Activated T-helper 2 cell treated with anti-CD3 and anti-CD28 coated beads, Interferon-gamma antibody, Interleukin-2, Interleukin-4, amounts not matched to agents 10 μg/mL and 5 μg/mL and 100 μg/mL, durations not matched to agents 14 hours and 24 hours and 36 hours (primary cell): ENCODE data around the gene CHD9. TPM values are rescaled to one million over a fixed set of nuclear protein-coding genes. Genes with fewer than 3 reads are reported as not detected.
"Not testable (repeated sequence)": the region's sequence is repeated elsewhere in the genome, so short reads cannot be mapped to it uniquely, and the experiment has no call there.

ENCODE experiments used
- DNase-seq: peaks from one replicate; pipeline ENCODE4 v3.0.0; 2021; ENCODE audit warnings: low spot score
- H3K27ac Mint-ChIP-seq: one replicate; pipeline ENCODE4 v1.8.0; 2021; ENCODE audit warnings: mixed read lengths
- H3K27me3 Mint-ChIP-seq: one replicate; pipeline ENCODE4 v1.8.0; 2021; ENCODE audit warnings: low read depth, mixed read lengths
- H3K36me3 Mint-ChIP-seq: one replicate; pipeline ENCODE4 v1.8.0; 2021; ENCODE audit warnings: low read depth, mixed read lengths
- H3K4me1 Mint-ChIP-seq: one replicate; pipeline ENCODE4 v1.8.0; 2021; ENCODE audit warnings: low read depth, mixed read lengths
- H3K4me3 Mint-ChIP-seq: one replicate; pipeline ENCODE4 v1.8.0; 2021; ENCODE audit warnings: low read depth, mild to moderate bottlenecking, moderate library complexity, mixed read lengths
- H3K9me3 Mint-ChIP-seq: one replicate; pipeline ENCODE4 v1.8.0; 2021; ENCODE audit warnings: mixed read lengths
- intact Hi-C: fragments of 100-400 bp; cut with micrococcal nuclease; formaldehyde crosslinking; loops from one replicate; pipeline ENCODE4 v1.15.1; 2023
- total RNA-seq: library from RNA; stranded (reverse); gene quantifications from 2 replicates; pipeline ENCODE4 v1.2.3, GENCODE V29; 2022

Gene CHD9
- 25.0 and 27.1 TPM in 2 replicates for total RNA-seq

DNA sequence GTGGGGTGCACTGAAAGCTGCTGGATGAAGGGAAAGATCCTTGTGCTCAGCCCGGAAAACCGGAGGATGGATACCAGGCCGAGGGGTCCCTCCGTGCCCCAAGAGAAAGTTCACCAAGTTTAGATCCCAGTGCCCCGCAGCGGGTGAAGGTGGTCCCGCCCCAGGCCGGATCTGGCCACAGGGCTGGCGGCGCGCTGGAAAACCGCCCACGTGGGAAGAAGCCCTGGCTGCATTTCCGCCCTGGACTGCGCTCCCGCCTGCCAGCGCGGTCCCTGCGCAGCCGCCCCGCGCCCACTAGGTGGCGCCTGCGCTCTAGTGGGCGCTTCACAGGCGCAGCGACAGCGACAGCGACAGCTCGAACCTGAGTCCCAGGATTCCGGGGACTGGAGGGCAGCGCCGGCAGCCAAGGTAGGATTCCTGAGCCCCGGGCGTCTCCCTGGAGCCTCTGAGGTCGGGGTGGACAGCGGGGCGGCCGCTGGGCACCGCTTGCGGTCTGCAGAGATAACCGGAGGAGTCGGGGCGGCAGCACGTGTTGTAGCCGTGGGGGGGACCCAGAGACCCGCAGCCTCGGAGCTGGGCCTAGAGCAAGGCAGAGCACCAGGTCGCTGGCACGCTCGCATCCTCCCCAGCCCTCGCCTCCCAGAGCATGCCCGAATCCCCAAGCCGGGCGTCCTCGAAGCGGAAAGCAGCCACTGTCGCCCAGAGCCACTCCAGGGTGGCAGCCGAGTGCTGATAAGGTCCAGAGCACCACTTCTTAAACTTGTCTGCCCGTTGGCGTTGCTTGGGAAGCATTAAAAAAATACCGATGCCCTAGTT, at the start of gene CHD9:
Gene CHD9, plus strand, starts transcription at position 322 of the 816 bp plus-strand sequence. CDS start 101,099 bp downstream, outside the sequence.
- peak; percentile 69 for DNase-seq
- H3K4me3 Mint-ChIP-seq: peak within 1 kb of the TSS; percentile 84
- H3K27me3 Mint-ChIP-seq: no peaks in the 10 kb centered on the region
- peaks cover 45% of the 10 kb centered on the region for H3K4me1 Mint-ChIP-seq
- H3K27ac Mint-ChIP-seq: peak within 1 kb of the TSS; percentile 79
- intact Hi-C loops: loop anchor here (1.0 to 10.0 kb wide), 8 partner anchors 44 to 650 kb away; partner anchors contain the start of genes FTO and RPGRIP1L
- no peaks in the 10 kb centered on the region for H3K36me3 Mint-ChIP-seq
- no peaks in the 10 kb centered on the region for H3K9me3 Mint-ChIP-seq

- H3K9me3 Mint-ChIP-seq: no peaks in the 10 kb centered on the region
- no peaks in the 10 kb centered on the region for H3K4me1 Mint-ChIP-seq
- H3K36me3 Mint-ChIP-seq: no peaks in the 10 kb centered on the region
- intact Hi-C loops: no loop called here
- H3K27me3 Mint-ChIP-seq: peaks cover 6% of the 10 kb centered on the region
- H3K4me3 Mint-ChIP-seq: no peak overlapping the region
- no peak for DNase-seq
- H3K27ac Mint-ChIP-seq: no peak overlapping the region
Measured at GRCh38 chr16:53007095-53007494, 47.7 kb upstream of the CHD9 start.

- peaks cover 6% of the 10 kb centered on the region for H3K27me3 Mint-ChIP-seq
- DNase-seq: no peak
- H3K36me3 Mint-ChIP-seq: no peaks in the 10 kb centered on the region
- H3K4me3 Mint-ChIP-seq: no peak overlapping the region
- no peaks in the 10 kb centered on the region for H3K9me3 Mint-ChIP-seq
- no peaks in the 10 kb centered on the region for H3K4me1 Mint-ChIP-seq
- H3K27ac Mint-ChIP-seq: no peak overlapping the region
- intact Hi-C loops: no loop called here
Measured at GRCh38 chr16:53014287-53014686, 40.5 kb upstream of the CHD9 start.

GRCh38 chr16:53018834-53019416, 35.9 kb upstream of the CHD9 start:
- no peak for DNase-seq
- intact Hi-C loops: no loop called here
- Mint-ChIP-seq H3K4me1 (peaks cover under 1% of the 10 kb centered on the region), H3K9me3 (no peaks in the 10 kb centered on the region), H3K27me3 (peaks cover 5% of the 10 kb centered on the region), H3K27ac (no peak overlapping the region), H3K36me3 (no peaks in the 10 kb centered on the region), H3K4me3 (no peak overlapping the region)

DNA sequence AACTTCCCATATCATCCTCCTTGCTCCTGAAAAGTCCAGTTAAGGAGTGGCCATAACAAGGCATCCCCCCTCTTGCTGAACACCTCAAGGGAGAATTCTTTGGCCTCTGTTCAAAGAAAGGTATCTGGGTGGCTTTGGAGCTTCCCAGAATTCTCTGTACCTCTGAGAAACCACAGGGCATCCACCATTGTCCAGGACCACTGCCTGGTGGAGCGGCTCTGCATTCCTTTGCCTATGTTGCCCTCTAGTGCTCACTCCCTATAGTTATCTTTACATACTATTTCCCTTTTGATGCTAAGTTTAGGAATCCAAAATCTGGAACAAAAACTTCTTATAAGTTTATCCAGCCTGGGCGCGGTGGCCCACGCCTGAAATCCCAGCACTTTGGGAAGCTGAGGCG, 32.4 kb upstream of the CHD9 start:
- H3K27ac Mint-ChIP-seq: no peak overlapping the region
- peaks cover 3% of the 10 kb centered on the region for H3K27me3 Mint-ChIP-seq
- no peaks in the 10 kb centered on the region for H3K36me3 Mint-ChIP-seq
- no peak overlapping the region for H3K4me3 Mint-ChIP-seq
- no peak for DNase-seq
- H3K4me1 Mint-ChIP-seq: peaks cover 3% of the 10 kb centered on the region
- H3K9me3 Mint-ChIP-seq: no peaks in the 10 kb centered on the region
- intact Hi-C loops: loop anchor here (2.0 kb wide), 1 partner anchor 832 kb away; no protein-coding TSS in a partner anchor

- DNase-seq: no peak
- peaks cover 3% of the 10 kb centered on the region for H3K27me3 Mint-ChIP-seq
- peaks cover 3% of the 10 kb centered on the region for H3K4me1 Mint-ChIP-seq
- H3K9me3 Mint-ChIP-seq: no peaks in the 10 kb centered on the region
- no peaks in the 10 kb centered on the region for H3K36me3 Mint-ChIP-seq
- H3K4me3 Mint-ChIP-seq: no peak overlapping the region
- H3K27ac Mint-ChIP-seq: no peak overlapping the region
- intact Hi-C loops: no loop called here
Measured at GRCh38 chr16:53024045-53024444, 30.7 kb upstream of the CHD9 start.

DNA sequence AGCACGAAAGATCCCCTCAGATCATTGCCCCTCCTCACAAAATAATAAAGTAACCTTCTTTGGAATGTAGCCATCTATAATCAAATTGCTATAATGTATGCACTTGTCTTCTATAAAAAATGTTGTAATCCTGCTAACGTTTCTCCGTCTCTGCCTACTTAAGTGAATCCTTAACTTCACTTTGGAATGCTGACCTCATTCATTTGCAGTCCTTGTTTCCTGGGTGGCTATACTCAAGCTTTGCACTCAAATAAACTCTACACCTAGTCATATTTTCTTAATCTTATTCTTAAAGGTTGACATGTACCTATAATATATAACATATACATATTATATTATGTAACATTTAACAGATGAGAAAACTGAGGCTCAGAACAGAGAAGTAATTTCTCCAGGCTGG, 24.8 kb upstream of the CHD9 start:
- Mint-ChIP-seq H3K4me3 (no peak overlapping the region), H3K9me3 (no peaks in the 10 kb centered on the region), H3K27ac (no peak overlapping the region), H3K36me3 (no peaks in the 10 kb centered on the region), H3K27me3 (peaks cover 6% of the 10 kb centered on the region), H3K4me1 (no peaks in the 10 kb centered on the region)
- no peak for DNase-seq
- intact Hi-C loops: no loop called here

- Mint-ChIP-seq H3K27ac (no peak overlapping the region), H3K36me3 (no peaks in the 10 kb centered on the region), H3K9me3 (no peaks in the 10 kb centered on the region), H3K4me3 (no peak overlapping the region), H3K27me3 (peaks cover 6% of the 10 kb centered on the region), H3K4me1 (no peaks in the 10 kb centered on the region)
- intact Hi-C loops: no loop called here
- DNase-seq: no peak
Measured at GRCh38 chr16:53031323-53031942, 23.4 kb upstream of the CHD9 start.

GRCh38 chr16:53034306-53034705, 20.5 kb upstream of the CHD9 start:
- Mint-ChIP-seq H3K4me1 (no peaks in the 10 kb centered on the region), H3K27me3 (peaks cover 6% of the 10 kb centered on the region), H3K36me3 (no peaks in the 10 kb centered on the region), H3K4me3 (no peak overlapping the region), H3K9me3 (no peaks in the 10 kb centered on the region), H3K27ac (no peak overlapping the region)
- intact Hi-C loops: no loop called here
- no peak for DNase-seq

GRCh38 chr16:53035176-53035942, 19.4 kb upstream of the CHD9 start:
- DNase-seq: no peak
- Mint-ChIP-seq H3K27ac (no peak overlapping the region), H3K4me1 (no peaks in the 10 kb centered on the region), H3K27me3 (peaks cover 4% of the 10 kb centered on the region), H3K9me3 (no peaks in the 10 kb centered on the region), H3K36me3 (no peaks in the 10 kb centered on the region), H3K4me3 (no peak overlapping the region)
- intact Hi-C loops: no loop called here

GRCh38 chr16:53036066-53036465, 18.7 kb upstream of the CHD9 start:
- Mint-ChIP-seq H3K36me3 (no peaks in the 10 kb centered on the region), H3K27ac (no peak overlapping the region), H3K9me3 (no peaks in the 10 kb centered on the region), H3K4me3 (no peak overlapping the region), H3K27me3 (peaks cover 4% of the 10 kb centered on the region), H3K4me1 (no peaks in the 10 kb centered on the region)
- intact Hi-C loops: no loop called here
- no peak for DNase-seq

- DNase-seq, H3K4me1 Mint-ChIP-seq, H3K9me3 Mint-ChIP-seq, H3K27me3 Mint-ChIP-seq, H3K4me3 Mint-ChIP-seq, intact Hi-C loops, H3K27ac Mint-ChIP-seq, H3K36me3 Mint-ChIP-seq: not testable (repeated sequence)
Measured at GRCh38 chr16:53036711-53037110, 18.1 kb upstream of the CHD9 start.
